Endothelial cell of umbilical vein (primary cell): ENCODE data around the gene MCM7. TPM values are rescaled to one million over a fixed set of nuclear protein-coding genes. Genes with fewer than 3 reads are reported as not detected.

Experiments
- BruUV-seq: library from RNA; stranded (reverse); fragments of 400-500 nt; replicated peaks from 2 replicates; lab custom pipeline; 2021; lab: Mats Ljungman, UMichigan
- CTCF ChIA-PET: fragments of 300-600, 350-600 bp; sonication (Branson Sonifier 250); formaldehyde crosslinking; loops from one replicate; lab custom pipeline; 2021; ENCODE audit warnings: antibody characterized with exemption, inconsistent platforms; lab: Charles Lee
- POLR2A ChIA-PET: fragments of 300-600, 350-600 bp; sonication (Branson Sonifier 250); formaldehyde crosslinking; loops from one replicate; lab custom pipeline; 2021; ENCODE audit warnings: antibody characterized with exemption, inconsistent platforms; lab: Charles Lee
- DNase-seq: peaks from one replicate; pipeline ENCODE4 v3.0.0-alpha.2; 2011; ENCODE audit warnings: low read depth, low spot score
- FAIRE-seq: peaks from 2 replicates; lab custom pipeline; 2011; peaks lifted over from hg19 to GRCh38; lab: Jason Lieb, UNC
- H2AFZ ChIP-seq: 2 replicates; pipeline ENCODE4 v1.6.0; 2012; ENCODE audit warnings: low read depth, low read length, control low read depth, inconsistent platforms
- H3K27ac ChIP-seq: 2 replicates; pipeline ENCODE4 v1.5.1; 2011; ENCODE audit warnings: low read depth, mild to moderate bottlenecking, control low read depth, low read length, moderate library complexity; ENCODE audit not compliant: insufficient read depth
- H3K27me3 ChIP-seq, 2 experiments: 2 replicates each; pipeline versions ENCODE4 v1.6.0 to v1.6.1; 2011; ENCODE audit warnings: low read length in 2 of 2, mixed read lengths in 1 of 2; ENCODE audit not compliant: control insufficient read depth in 2 of 2, insufficient read depth in 2 of 2
- H3K36me3 ChIP-seq, 2 experiments: 2 replicates in 1 of 2; 3 replicates in 1 of 2; pipeline ENCODE4 v1.5.1; 2011; ENCODE audit warnings: low read length in 2 of 2, mild to moderate bottlenecking in 1 of 2, moderate library complexity in 1 of 2; ENCODE audit not compliant: control insufficient read depth in 2 of 2, insufficient read depth in 2 of 2; ENCODE audit errors: extremely low read depth in 1 of 2
- H3K4me1 ChIP-seq: 3 replicates; pipeline ENCODE4 v1.5.1; 2011; ENCODE audit warnings: mild to moderate bottlenecking, low read length; ENCODE audit not compliant: control insufficient read depth, insufficient read depth; ENCODE audit errors: extremely low read depth
- H3K4me2 ChIP-seq: 2 replicates; pipeline ENCODE4 v1.6.1; 2011; ENCODE audit warnings: low read length, control low read depth, mixed read lengths; ENCODE audit not compliant: insufficient read depth
- H3K4me3 ChIP-seq, 3 experiments: fragments of 200-600 bp in 1 of 3; sonication (generic), shearing (Covaris generic) in 1 of 3; replicated peaks in 1 of 3; 2 replicates each; pipeline ENCODE4 v1.5.1; 2011 to 2016; ENCODE audit warnings: control low read depth in 3 of 3, low read length in 3 of 3, mild to moderate bottlenecking in 2 of 3, inconsistent platforms in 1 of 3, low read depth in 1 of 3, moderate library complexity in 1 of 3; ENCODE audit not compliant: insufficient read depth in 1 of 3
- H3K79me2 ChIP-seq: 2 replicates; pipeline ENCODE4 v1.6.0; 2012; ENCODE audit warnings: low read length, inconsistent platforms; ENCODE audit not compliant: control insufficient read depth, insufficient read depth
- H3K9ac ChIP-seq: replicated peaks from 2 replicates; pipeline ENCODE3; 2011; ENCODE audit warnings: low read length, control low read depth; ENCODE audit not compliant: insufficient read depth; ENCODE audit errors: extremely low read depth
- H3K9me1 ChIP-seq: replicated peaks from 3 replicates; pipeline ENCODE4 v1.6.0; 2011; ENCODE audit warnings: mild to moderate bottlenecking, low read length; ENCODE audit not compliant: control insufficient read depth, insufficient read depth; ENCODE audit errors: extremely low read depth
- H3K9me3 ChIP-seq: replicated peaks from 2 replicates; pipeline ENCODE4 v1.5.1; 2012; ENCODE audit warnings: low read length, inconsistent platforms; ENCODE audit not compliant: control insufficient read depth, insufficient read depth
- H4K20me1 ChIP-seq: replicated peaks from 2 replicates; pipeline ENCODE3; 2011; ENCODE audit warnings: mild to moderate bottlenecking, low read length; ENCODE audit not compliant: control insufficient read depth, insufficient read depth; ENCODE audit errors: extremely low read depth
- CTCF ChIP-seq, 2 donors: IDR thresholded peaks; 1 replicate in 1 of 2; 2 replicates in 1 of 2; pipeline ENCODE4 v1.5.1; 2011; ENCODE audit warnings: low read length in 2 of 2, mild to moderate bottlenecking in 2 of 2, moderate library complexity in 2 of 2, control low read depth in 1 of 2, inconsistent platforms in 1 of 2, low read depth in 1 of 2; ENCODE audit not compliant: insufficient read depth in 1 of 2; ENCODE audit errors: extremely low read depth in 1 of 2
- EZH2 ChIP-seq: IDR thresholded peaks from 2 replicates; pipeline ENCODE4 v1.6.1; 2012; ENCODE audit warnings: borderline replicate concordance, low read depth, mild to moderate bottlenecking, moderate library complexity, low read length, inconsistent platforms; ENCODE audit not compliant: severe bottlenecking
- FOS ChIP-seq: IDR thresholded peaks from 2 replicates; pipeline ENCODE4 v1.6.1; 2011; ENCODE audit warnings: mild to moderate bottlenecking, low read length, moderate library complexity, borderline replicate concordance; ENCODE audit not compliant: insufficient read depth
- GATA2 ChIP-seq: IDR thresholded peaks from 2 replicates; pipeline ENCODE4 v1.7.0; 2011; ENCODE audit warnings: low read depth, mild to moderate bottlenecking, moderate library complexity, mixed read lengths, low read length; ENCODE audit not compliant: insufficient read length, insufficient read depth
- JUN ChIP-seq: IDR thresholded peaks from 2 replicates; pipeline ENCODE4 v1.6.1; 2011; ENCODE audit warnings: borderline replicate concordance, low read depth; ENCODE audit not compliant: insufficient read length, insufficient read depth
- MAX ChIP-seq: IDR thresholded peaks from 2 replicates; pipeline ENCODE4 v1.6.1; 2011; ENCODE audit not compliant: insufficient read depth, insufficient read length
- MYC ChIP-seq: IDR thresholded peaks from one replicate; pipeline ENCODE4 v1.6.1; 2011; ENCODE audit warnings: mild to moderate bottlenecking, low read depth, low read length
- POLR2A ChIP-seq: IDR thresholded peaks from 2 replicates; pipeline ENCODE4 v1.6.1; 2012; ENCODE audit warnings: low read depth, mild to moderate bottlenecking, control low read depth, low read length
- POLR2AphosphoS5 ChIP-seq: IDR thresholded peaks from 2 replicates; pipeline ENCODE4 v1.6.1; 2012; ENCODE audit warnings: low read depth, mild to moderate bottlenecking, control low read depth, low read length, moderate library complexity; ENCODE audit not compliant: insufficient read depth
- dilution Hi-C: fragments of 300-500 bp; cut with MboI; formaldehyde crosslinking; loops from one replicate; pipeline ENCODE4 v1.15.0; 2019; ENCODE audit warnings: low sequenced_read_pairs; ENCODE audit not compliant: extremely low pct_ligation_motif_present
- intact Hi-C: fragments of 100-400 bp; cut with micrococcal nuclease; formaldehyde crosslinking; loops from one replicate; pipeline ENCODE4 v1.10.0; 2022
- polyA plus RNA-seq, 4 experiments: library from polyadenylated mRNA; depleted of rRNA in 3 of 4; stranded (reverse) in 3 of 4; unstranded in 1 of 4; fragments of >200 nt; gene quantifications; 2 replicates each; pipeline versions ENCODE4 v1.2.1 to v1.2.3, GENCODE V29; 2011 to 2012; ENCODE audit warnings: missing spikeins in 1 of 4
- total RNA-seq: library from RNA; stranded (reverse); gene quantifications from 2 replicates; pipeline ENCODE4 v1.2.3, GENCODE V29; 2021

Gene MCM7
- total and polyA plus RNA-seq, 2 donors (not counting 3 experiments of a cell fraction or from before 2014, with no cell fraction given), result 156 to 187 TPM

DNA sequence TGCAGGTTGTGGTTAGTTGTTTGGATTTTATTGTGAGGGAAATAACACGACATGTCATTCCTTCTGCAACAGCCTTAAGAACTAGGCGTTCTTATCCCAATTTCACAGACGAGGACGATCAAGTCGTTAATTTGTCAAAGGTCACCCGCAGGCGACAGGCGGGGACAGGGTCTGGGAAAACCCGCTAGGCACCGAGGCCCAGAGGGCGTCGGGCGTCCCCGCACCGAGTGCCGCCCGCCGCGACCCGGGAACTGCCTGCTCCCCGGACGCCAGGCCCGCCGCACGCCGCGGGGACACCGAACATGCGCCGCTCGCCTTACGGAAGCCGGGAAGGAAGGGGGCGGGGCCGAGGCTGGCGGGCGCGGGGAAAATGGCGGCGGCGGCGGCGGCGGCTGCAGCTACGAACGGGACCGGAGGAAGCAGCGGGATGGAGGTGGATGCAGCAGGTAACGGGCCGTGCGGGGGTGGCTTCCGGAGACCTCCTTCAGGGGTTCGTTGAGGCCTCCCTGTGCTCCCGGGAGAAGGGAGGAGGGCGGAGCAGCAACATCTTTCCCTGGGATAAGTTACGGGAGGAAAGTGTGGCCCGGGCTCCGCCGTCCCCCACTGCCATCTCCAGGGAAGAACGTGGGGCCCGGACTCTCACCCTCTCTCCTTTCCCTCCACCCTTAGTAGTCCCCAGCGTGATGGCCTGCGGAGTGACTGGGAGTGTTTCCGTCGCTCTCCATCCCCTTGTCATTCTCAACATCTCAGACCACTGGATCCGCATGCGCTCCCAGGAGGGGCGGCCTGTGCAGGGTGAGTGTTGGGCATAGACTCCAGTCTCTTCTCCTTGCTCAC lies 12.4 kb downstream of the MCM7 start, which contains the start of gene COPS6:
TSS of gene COPS6 (plus strand) at position 349 of the 837 bp plus-strand sequence. CDS start at position 371, 22 bp downstream.
- CTCF ChIA-PET, result interaction anchor here (0.6 to 2.9 kb wide), 3 partner anchors 13 to 349 kb away, joined by 4 to 18 read pairs (median 5); partner anchors contain the start of genes AP4M1 and MCM7
- TSS peak; percentile 31 for BruUV-seq
- no peaks in the 10 kb centered on the region for H4K20me1 ChIP-seq
- no peaks in the 10 kb centered on the region for H3K9me3 ChIP-seq
- H3K9ac ChIP-seq, result peak within 1 kb of the TSS; percentile 90
- TF ChIP-seq JUN, result no peak
- no peak for TF ChIP-seq FOS
- no peak for TF ChIP-seq CTCF (IDR thresholded peaks at IDR 0.05; ENCODE audit: extremely low read depth in 1 of 2, insufficient read depth in 1 of 2, low read depth in 1 of 2, low read length in 2 of 2)
- no peak for TF ChIP-seq MYC
- TF ChIP-seq POLR2A, result peak; percentile 84
- TF ChIP-seq EZH2, result no peak
- peak; percentile 48 for TF ChIP-seq MAX
- TF ChIP-seq POLR2AphosphoS5, result peak; percentile 74
- no peak for TF ChIP-seq GATA2
- intact Hi-C loops, result loop anchor here (10.0 kb wide), 1 partner anchor 174 kb away; the partner anchor contains the start of gene TRIM4
- peak within 1 kb of the TSS; percentile 53 for H3K4me2 ChIP-seq
- H3K4me1 ChIP-seq, result peaks cover 39% of the 10 kb centered on the region
- POLR2A ChIA-PET, result interaction anchor here (1.0 kb wide), 1 partner anchor 12 kb away, joined by 6 read pairs; the partner anchor contains the start of genes AP4M1 and MCM7
- H3K36me3 ChIP-seq, result peaks cover 21 to 22% of the 10 kb centered on the region in 2 experiments
- H2AFZ ChIP-seq, result peak within 1 kb of the TSS; percentile 66
- peak; percentile 74 for FAIRE-seq
- peak within 1 kb of the TSS; percentile 62 to 74 (median 68) for H3K4me3 ChIP-seq
- peaks cover 19% of the 10 kb centered on the region for H3K79me2 ChIP-seq
- H3K27ac ChIP-seq, result peak within 1 kb of the TSS; percentile 94
- DNase-seq, result peak; percentile 65
- dilution Hi-C loops, result no loop called here
- no peaks in the 10 kb centered on the region for H3K9me1 ChIP-seq
- H3K27me3 ChIP-seq, result no peaks in the 10 kb centered on the region
